HG03135 (cell line): ENCODE results near the gene CADPS2.
"Not testable (repeated sequence)": the region's sequence is repeated elsewhere in the genome, so short reads cannot be mapped to it uniquely, and the experiment has no call there.

ENCODE experiments used
- ATAC-seq: cut with Tn5 transposase; IDR thresholded peaks from one replicate; pipeline ENCODE4 v1.9.1; 2021; ENCODE audit warnings: mild to moderate bottlenecking, moderate library complexity; ENCODE audit not compliant: unreplicated experiment

Gene CADPS2

GRCh38 chr7:122850528-122850927 lies 35.7 kb downstream of the CADPS2 start:
- ATAC-seq = no peak

- ATAC-seq = no peak
Measured at GRCh38 chr7:122849957-122850328, 36.3 kb downstream of the CADPS2 start.

- no peak for ATAC-seq
Measured at GRCh38 chr7:122849322-122849956, 36.8 kb downstream of the CADPS2 start.

GRCh38 chr7:122847871-122848473 lies 38.3 kb downstream of the CADPS2 start:
- no peak for ATAC-seq

GRCh38 chr7:122846591-122846990 lies 39.7 kb downstream of the CADPS2 start:
- no peak for ATAC-seq

DNA sequence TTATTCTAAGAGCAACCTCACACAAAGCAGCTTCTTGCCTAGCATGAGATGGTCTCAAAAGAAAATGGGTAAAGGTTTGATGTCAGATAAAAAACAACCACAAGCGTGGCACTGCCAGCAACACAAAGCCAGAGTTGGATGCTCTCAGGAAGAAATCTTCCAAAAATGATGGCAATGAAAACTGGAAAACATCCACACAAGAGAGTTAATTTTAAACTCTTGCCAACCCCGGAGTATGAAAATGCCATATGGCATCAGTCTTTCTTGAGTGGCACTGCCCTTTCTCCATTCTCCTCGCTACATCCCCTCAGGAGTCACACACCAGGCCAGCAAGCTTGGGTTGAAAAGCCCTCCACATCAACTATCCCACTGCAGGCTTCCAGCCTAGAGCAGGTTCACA lies 41.0 kb downstream of the CADPS2 start:
- no peak for ATAC-seq

- ATAC-seq = no peak
Measured at GRCh38 chr7:122844191-122844988, 41.9 kb downstream of the CADPS2 start.

- no peak for ATAC-seq
Measured at GRCh38 chr7:122842971-122843370, 43.3 kb downstream of the CADPS2 start.

- not testable (repeated sequence) for ATAC-seq
Measured at GRCh38 chr7:122836286-122836685, 50.0 kb downstream of the CADPS2 start.

- not testable (repeated sequence) for ATAC-seq
Measured at GRCh38 chr7:122834571-122834942, 51.7 kb downstream of the CADPS2 start.

DNA sequence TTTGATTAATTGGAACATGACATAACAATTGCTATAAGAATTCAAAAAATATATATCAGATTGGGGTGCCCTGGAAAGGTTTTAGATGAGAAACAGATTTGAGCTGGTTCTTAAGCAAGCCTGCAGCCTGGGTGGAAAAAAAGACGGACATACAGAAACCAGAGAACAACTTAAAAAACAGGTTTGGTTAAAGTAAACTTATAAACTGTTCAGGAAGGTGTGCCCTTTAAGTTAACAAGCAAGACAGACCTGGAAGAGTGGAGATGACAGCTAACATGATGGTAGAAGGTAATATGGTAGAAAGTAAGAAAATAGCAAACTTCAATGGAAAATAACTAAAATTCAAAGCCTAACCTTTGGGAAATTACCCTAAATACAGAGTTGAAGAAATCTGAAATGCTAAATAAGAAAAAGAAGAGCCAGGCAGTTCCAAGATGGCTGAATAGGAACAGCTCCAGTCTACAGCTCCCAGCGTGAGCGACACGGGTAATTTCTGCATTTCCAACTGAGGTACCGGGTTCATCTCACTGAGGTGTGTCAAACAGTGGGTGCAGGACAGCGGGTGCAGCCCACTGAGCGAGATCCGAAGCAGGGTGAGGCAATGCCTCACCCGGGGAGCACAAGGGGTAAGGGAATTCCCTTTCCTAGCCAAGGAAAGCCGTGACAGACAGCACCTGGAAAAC lies 52.2 kb downstream of the CADPS2 start:
- no peak for ATAC-seq

- no peak for ATAC-seq
Measured at GRCh38 chr7:122831436-122831835, 54.8 kb downstream of the CADPS2 start.

DNA sequence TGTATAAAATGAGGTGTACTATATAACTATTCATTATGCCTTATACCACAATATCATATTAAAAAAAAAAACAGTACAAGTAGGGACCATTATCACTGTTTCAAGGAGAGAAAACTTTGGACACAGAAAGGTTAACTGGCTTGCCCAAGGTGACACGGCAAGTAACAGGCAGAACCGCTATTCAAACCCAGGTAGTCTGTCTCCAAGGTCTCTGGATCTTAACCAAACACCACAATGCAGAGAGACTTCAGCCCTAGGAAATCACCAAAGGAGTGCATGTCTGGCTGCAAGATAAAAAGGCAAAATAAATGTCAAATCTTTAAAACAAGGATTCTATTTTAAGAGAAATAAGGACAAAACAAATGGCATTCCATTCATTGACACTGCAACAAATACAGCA lies 56.3 kb downstream of the CADPS2 start:
- no peak for ATAC-seq

GRCh38 chr7:122827763-122828162 lies 58.5 kb downstream of the CADPS2 start:
- ATAC-seq = no peak

DNA sequence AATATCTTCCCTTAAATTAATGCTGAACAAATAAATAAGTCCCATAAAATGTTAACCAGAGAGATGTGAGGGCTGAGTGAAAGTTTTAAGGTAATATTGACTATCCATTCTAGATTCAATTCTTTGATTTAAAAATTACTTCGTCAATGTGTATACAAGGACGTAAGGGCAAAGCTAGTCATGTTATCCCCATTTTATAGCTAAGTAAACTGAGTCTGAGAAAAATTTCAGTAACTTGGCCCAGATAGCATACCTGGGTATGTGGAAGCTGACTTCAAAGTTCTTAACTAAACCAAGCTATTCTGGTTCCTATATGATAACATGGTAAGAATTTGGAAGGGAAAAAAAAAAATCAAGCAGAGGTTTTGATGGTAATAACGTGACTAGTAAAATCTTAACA lies 72.4 kb downstream of the CADPS2 start:
- no peak for ATAC-seq

DNA sequence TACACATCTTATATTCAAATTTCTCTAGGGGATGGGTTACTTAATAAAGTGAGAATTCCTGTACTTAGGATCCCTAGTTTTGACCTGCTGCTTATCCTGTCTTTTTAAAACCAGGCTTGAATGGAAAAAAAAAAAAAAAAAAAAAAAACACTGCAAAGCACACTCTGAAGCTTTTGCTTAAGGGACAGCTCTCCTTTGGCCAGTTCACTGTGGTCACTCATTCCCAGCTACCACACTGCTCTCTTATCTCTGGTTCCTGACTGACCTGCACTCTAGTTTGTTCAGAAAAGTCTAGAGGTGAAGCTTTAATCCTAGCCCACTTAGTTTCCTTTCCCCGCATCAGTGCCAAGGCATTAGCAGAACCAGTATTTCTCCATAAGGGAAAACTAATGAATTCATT lies 82.4 kb downstream of the CADPS2 start:
- ATAC-seq = no peak

DNA sequence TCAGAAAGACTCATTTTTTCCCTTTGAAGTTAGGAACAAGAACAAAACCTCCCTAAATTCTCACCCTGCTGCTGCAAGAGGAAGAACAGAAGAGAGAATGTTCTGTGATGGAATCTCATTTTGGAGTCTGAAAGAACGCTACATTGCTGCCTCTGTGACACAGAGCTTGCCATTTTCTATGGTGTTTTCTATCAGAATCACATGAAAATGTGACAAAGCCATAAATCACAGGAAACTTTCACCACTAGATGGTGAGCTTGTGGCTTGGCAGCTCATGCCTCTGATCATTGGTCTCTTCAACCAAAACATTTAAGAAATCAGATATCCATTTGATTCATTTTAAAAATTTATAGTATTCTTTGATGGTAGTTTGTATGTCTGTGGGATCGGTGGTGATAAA lies 82.9 kb downstream of the CADPS2 start:
- ATAC-seq = no peak

- no peak for ATAC-seq
Measured at GRCh38 chr7:122802301-122802751, 83.9 kb downstream of the CADPS2 start.

- no peak for ATAC-seq
Measured at GRCh38 chr7:122791959-122792545, 94.2 kb downstream of the CADPS2 start.

GRCh38 chr7:122790591-122790990 lies 95.7 kb downstream of the CADPS2 start:
- no peak for ATAC-seq

DNA sequence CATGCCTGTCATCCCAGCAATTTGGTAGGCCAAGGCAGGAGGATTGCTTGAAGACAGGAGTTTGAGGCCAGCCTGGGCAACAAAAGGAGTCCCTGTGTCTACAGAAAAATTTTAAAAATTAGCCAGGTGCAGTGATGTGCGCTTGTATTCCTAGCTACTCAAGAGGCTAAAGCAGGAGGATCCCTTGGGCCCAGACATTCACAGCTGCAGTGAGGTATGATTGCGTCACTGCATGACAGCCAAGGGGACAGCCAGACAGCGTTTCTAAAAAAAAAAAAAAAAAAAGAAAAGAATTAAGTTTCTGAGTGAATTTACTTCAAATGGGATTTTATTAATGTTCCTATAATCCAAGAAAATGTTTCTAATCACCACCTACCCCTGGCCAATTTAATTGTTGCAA lies 96.1 kb downstream of the CADPS2 start:
- ATAC-seq = no peak
